ENCODE results near the gene THAP7.

GRCh38 chr22:21013657-21014201 lies 11.8 kb upstream of the THAP7 start:
- TF ChIP-seq CTCF (conservative IDR thresholded peaks at IDR 0.05; ENCODE audit: low read depth, low read length) (no peak), POLR2A (IDR thresholded peaks at IDR 0.05; ENCODE audit: low read depth, low read length) (peak; percentile 72), CEBPB (IDR thresholded peaks at IDR 0.05; ENCODE audit: low read depth, low read length) (no peak), RAD21 (IDR thresholded peaks at IDR 0.05; ENCODE audit: low read length) (no peak), ELK1 (IDR thresholded peaks at IDR 0.05; ENCODE audit: borderline replicate concordance, low read depth, low read length) (no peak), RFX5 (IDR thresholded peaks at IDR 0.05; ENCODE audit: low read depth, low read length) (no peak), MAFK (IDR thresholded peaks at IDR 0.05; ENCODE audit: low read depth, low read length) (no peak), MXI1 (IDR thresholded peaks at IDR 0.05; ENCODE audit: borderline replicate concordance, low read depth, low read length) (no peak), FOS (IDR thresholded peaks at IDR 0.05; ENCODE audit: low read depth, low read length) (no peak), SMC3 (IDR thresholded peaks at IDR 0.05; ENCODE audit: low read depth, low read length) (no peak), USF2 (IDR thresholded peaks at IDR 0.05; ENCODE audit: low read depth, low read length) (no peak), NFE2L2 (IDR thresholded peaks at IDR 0.05; ENCODE audit: low read depth, low read length) (no peak), BHLHE40 (IDR thresholded peaks at IDR 0.05; ENCODE audit: low read depth, low read length) (no peak)
